Heart right ventricle (tissue), 16 donors: ENCODE results near the gene NR1D1. TPM values are rescaled to one million over a fixed set of nuclear protein-coding genes. Genes with fewer than 3 reads are reported as not detected.

Experiments used
- ATAC-seq, 8 donors: fragments of 200-7000 bp; cut with Tn5 transposase; one replicate each; pipeline ENCODE4 v1.9.1; 2020; ENCODE audit warnings: mild to moderate bottlenecking in 8 of 8, moderate library complexity in 8 of 8, moderate number of reproducible peaks in 1 of 8
- DNase-seq, 2 donors: peaks; one replicate each; pipeline ENCODE4 v3.0.0-alpha.2; 2020
- H3K27ac ChIP-seq, 10 donors: fragments of 200-600 bp; sonication (generic) in 2 of 10; one replicate each; pipeline versions ENCODE4 v1.5.0 to v1.8.0; 2020 to 2022; ENCODE audit warnings: mild to moderate bottlenecking in 3 of 10
- H3K27me3 ChIP-seq, 7 donors: fragments of 200-600 bp; one replicate each; pipeline ENCODE4 v1.8.0; 2021 to 2022; ENCODE audit warnings: mild to moderate bottlenecking in 2 of 7
- H3K36me3 ChIP-seq, 9 donors: fragments of 200-600 bp; sonication (generic) in 1 of 9; one replicate each; pipeline versions ENCODE4 v1.5.0 to v1.8.0; 2020 to 2022; ENCODE audit warnings: mild to moderate bottlenecking in 2 of 9
- H3K4me1 ChIP-seq, 9 donors: fragments of 200-600 bp; sonication (generic) in 1 of 9; one replicate each; pipeline versions ENCODE4 v1.5.0 to v1.8.0; 2020 to 2022; ENCODE audit warnings: mild to moderate bottlenecking in 4 of 9
- H3K4me3 ChIP-seq, 10 donors: fragments of 200-600 bp; sonication (generic) in 2 of 10; one replicate each; pipeline versions ENCODE4 v1.5.0 to v1.8.0; 2020 to 2022; ENCODE audit warnings: mild to moderate bottlenecking in 7 of 10, moderate library complexity in 2 of 10
- H3K9me3 ChIP-seq, 11 donors: fragments of 200-600 bp in 10 of 11; sonication (generic) in 2 of 11; one replicate each; pipeline versions ENCODE4 v1.5.0 to v1.8.0; 2013 to 2022; ENCODE audit warnings: mild to moderate bottlenecking in 2 of 11, control low read depth in 1 of 11, moderate library complexity in 1 of 11
- WGBS, 2 donors: extraction: QIAGEN DNeasy Blood & Tissue Kit; methylation state at CpG; one replicate each; pipeline ENCODE4 v1.1.7; 2013; ENCODE audit warnings: inconsistent platforms in 1 of 2; 5-methylcytosine and 5-hydroxymethylcytosine counted together
- intact Hi-C, 10 donors: fragments of 100-400 bp; cut with DNase I; formaldehyde crosslinking; loops; one replicate each; pipeline versions ENCODE4 v1.11.1 to v1.14.2; 2022
- polyA plus RNA-seq, 2 donors: library from polyadenylated mRNA; stranded (reverse); fragments of 200-250 nt; gene quantifications; one replicate each; pipeline ENCODE4 v1.2.3, GENCODE V29; 2013
- total RNA-seq, 10 donors: library from RNA; stranded (reverse); fragmentation: NEBNext Ultra II Directional in 3 of 10; extraction: Animal tissue kit (Norgen Biotek cat#: 25700) in 3 of 10; gene quantifications; one replicate each; pipeline versions ENCODE4 v1.2.1 to v1.2.4, GENCODE V29; 2021 to 2023
- TF ChIP-seq, protein P1 (sequence below), 9 donors: fragments of 200-600 bp; sonication (generic) in 2 of 9; IDR thresholded peaks; one replicate each; pipeline versions ENCODE4 v1.5.0 to v1.8.0; 2021 to 2022; ENCODE audit warnings: antibody characterized with exemption in 9 of 9, mild to moderate bottlenecking in 5 of 9, moderate library complexity in 1 of 9
- donor health status: Arrhythmogenic right ventricular cardiomyopathy.
- donor health status: ischemic (EF 13 %, LVEDD 7.1; RV severe dilation, severe dysfunction).
- donor health status: healthy with polysubstance abuse.
- donor health status: DM: no; HTN: yes; CAD: no.
- donor health status: DM: no; HTN: no; CAD: no.
- donor health status: ischemic (EF 25% LVEDD 6.9; RV normal size, moderate dysfunction).
- donor health status: ischemic (EF 25% LVEDD 5.7; RV mildly dilated, moderate dysfunction).
- donor health status: healthy.
- donor health status: DM: yes; HTN: yes; CAD: no.
- donor health status: Ischemic cardiomyopathy.
- donor health status: ischemic (EF 35%, LVEDD 5.7; RV mildly dilated, moderate dysfunction).
- donor health status: nonischemic (EF 11% LVEDD 7.7; RV severe dilation, severe dysfunction).
- donor health status: DM: yes; HTN: yes; CAD: no.
- donor health status: PGD.
- donor health status: ischemic (EF 29% LVEDD 5.4; RV normal size, mild dysfunction).
- donor health status: nonischemic (EF 23%, LVEDD 6.1; RV moderate dilation, normal function).

Gene NR1D1
- total and polyA plus RNA-seq, 12 donors, result 5.5 to 41.3 (median 25.1) TPM

DNA sequence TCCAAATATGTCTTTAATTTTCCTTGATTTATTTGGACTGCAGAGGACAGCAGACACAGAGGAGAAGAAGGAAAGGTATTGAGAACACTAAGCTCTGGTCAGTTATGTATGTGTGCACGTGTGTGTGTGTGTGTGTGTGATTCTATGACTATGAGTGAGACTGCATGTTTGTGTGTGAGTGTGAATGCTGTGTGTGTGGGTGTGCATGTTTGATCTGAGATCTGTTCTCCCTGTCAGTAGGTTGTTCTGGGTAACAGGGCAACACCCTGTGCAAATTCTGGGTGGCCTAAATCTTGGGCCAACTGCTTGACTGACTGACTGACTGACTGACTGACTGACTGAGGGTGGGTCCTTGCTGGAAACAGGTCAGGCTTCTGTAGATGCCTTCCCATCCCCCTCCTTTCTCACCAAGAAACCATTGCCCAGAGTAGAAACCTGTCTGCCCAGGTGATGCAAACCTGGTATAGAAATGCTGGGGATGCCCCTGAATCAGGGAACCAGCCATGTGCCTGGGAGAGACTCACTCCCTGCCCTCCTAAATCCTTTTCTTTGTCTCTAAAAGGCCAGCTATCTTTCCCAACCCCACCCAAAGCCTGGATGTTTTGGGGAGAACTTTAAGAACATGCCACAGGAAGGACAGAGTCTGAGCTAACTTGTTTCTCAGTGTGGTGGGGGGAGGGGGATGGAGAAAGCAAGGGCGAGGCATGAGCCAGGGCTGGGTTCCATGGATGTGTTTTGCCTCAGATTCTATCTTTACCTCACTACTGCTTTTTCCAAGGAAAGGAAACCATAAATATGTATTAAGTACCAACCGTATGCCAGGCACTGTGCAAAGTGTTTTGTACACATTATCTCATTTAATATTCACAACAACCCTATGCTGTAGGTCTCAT, 4.5 kb upstream of the NR1D1 start:
- Histone ChIP-seq H3K4me3 (no peak overlapping the region), H3K9me3 (no peaks in the 10 kb centered on the region), H3K27me3 (no peaks in the 10 kb centered on the region), H3K4me1 (peaks cover 44 to 92% (median 86%) of the 10 kb centered on the region in 9 donors), H3K36me3 (no peaks in the 10 kb centered on the region), H3K27ac (peak overlapping the region in 7 of 10 donors; percentile 8 to 99 (median 95))
- ATAC-seq (no peak), DNase-seq (no peak)
- TF ChIP-seq, protein P1, sequence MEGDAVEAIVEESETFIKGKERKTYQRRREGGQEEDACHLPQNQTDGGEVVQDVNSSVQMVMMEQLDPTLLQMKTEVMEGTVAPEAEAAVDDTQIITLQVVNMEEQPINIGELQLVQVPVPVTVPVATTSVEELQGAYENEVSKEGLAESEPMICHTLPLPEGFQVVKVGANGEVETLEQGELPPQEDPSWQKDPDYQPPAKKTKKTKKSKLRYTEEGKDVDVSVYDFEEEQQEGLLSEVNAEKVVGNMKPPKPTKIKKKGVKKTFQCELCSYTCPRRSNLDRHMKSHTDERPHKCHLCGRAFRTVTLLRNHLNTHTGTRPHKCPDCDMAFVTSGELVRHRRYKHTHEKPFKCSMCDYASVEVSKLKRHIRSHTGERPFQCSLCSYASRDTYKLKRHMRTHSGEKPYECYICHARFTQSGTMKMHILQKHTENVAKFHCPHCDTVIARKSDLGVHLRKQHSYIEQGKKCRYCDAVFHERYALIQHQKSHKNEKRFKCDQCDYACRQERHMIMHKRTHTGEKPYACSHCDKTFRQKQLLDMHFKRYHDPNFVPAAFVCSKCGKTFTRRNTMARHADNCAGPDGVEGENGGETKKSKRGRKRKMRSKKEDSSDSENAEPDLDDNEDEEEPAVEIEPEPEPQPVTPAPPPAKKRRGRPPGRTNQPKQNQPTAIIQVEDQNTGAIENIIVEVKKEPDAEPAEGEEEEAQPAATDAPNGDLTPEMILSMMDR (IDR thresholded peaks at IDR 0.05), result no peak
- 73 to 74% methylated on average over 3 of the region's 3 CpGs for WGBS, 2 donors
- intact Hi-C loops, result no loop called here

DNA sequence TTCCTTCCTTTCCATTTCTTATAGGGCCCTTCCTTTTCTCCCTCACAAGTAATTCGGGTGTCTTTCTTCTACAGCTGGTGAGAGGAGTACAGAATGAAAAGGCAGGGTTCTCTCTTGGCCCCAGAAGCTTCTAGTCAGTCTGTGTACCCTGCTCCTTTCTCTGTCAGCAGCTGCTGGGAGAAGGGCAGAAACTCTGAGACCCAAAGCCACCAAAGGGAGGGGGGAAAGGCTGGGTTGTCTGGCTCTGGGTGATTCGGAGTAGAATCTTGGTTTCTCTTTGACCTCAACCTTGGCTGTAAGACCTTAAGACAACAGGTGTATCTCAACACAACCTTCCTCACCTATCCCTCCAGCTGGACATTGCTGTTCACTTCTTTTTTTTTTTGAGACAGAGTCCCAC, 3.3 kb upstream of the NR1D1 start:
- intact Hi-C loops, result no loop called here
- no peak for ATAC-seq
- Histone ChIP-seq H3K36me3 (no peaks in the 10 kb centered on the region), H3K4me1 (peaks cover 35 to 88% (median 75%) of the 10 kb centered on the region in 9 donors), H3K4me3 (peak overlapping the region in 1 of 10 donors; percentile 12), H3K27ac (peak overlapping the region; percentile 31 to 99 (median 94)), H3K27me3 (no peaks in the 10 kb centered on the region), H3K9me3 (no peaks in the 10 kb centered on the region)
- TF ChIP-seq, protein P1 (IDR thresholded peaks at IDR 0.05), result no peak
- no peak for DNase-seq
- 52 to 53% methylated on average over 2 of the region's 2 CpGs for WGBS, 2 donors

DNA sequence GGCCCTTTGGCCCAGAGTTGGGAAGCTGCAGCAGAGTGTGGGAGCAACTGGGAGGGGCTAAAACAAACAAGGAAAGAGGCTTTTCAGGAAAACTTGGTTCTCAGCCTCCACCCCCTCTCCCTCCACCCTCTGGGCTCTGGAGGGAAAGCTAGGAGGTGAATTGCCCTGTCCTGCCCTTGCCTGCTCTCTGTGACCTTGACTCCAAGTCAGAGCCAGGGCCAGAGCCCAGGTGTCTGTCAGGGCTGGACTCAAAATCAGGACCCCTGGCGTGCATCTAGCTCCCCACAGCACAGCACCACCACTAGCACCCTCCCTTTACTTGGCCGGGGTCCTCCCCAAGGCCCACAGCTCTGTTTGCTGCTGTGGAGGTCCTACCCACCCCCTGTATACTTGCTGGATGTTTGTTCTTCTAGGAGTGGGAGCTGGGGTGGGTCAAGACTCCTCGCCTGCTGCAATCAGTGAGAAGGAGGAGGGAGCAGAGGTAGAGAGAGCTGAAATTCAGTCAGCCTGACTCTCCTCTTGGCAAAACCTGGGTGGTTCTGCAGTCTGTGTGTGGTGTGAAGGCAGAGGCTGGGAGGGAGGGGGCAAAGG, 2.8 kb upstream of the NR1D1 start:
- Histone ChIP-seq H3K27ac (peak overlapping the region; percentile 31 to 99 (median 94)), H3K9me3 (no peaks in the 10 kb centered on the region), H3K4me3 (peak overlapping the region in 1 of 10 donors; percentile 12), H3K4me1 (peaks cover 33 to 88% (median 75%) of the 10 kb centered on the region in 9 donors), H3K36me3 (peaks cover 0 to 5% (median 0%) of the 10 kb centered on the region in 9 donors), H3K27me3 (no peaks in the 10 kb centered on the region)
- intact Hi-C loops, result no loop called here
- TF ChIP-seq, protein P1 (IDR thresholded peaks at IDR 0.05), result no peak
- 49 to 54% methylated on average over 3 of the region's 3 CpGs for WGBS, 2 donors
- ATAC-seq (no peak), DNase-seq (peak in 1 of 2 donors; percentile 24)

DNA sequence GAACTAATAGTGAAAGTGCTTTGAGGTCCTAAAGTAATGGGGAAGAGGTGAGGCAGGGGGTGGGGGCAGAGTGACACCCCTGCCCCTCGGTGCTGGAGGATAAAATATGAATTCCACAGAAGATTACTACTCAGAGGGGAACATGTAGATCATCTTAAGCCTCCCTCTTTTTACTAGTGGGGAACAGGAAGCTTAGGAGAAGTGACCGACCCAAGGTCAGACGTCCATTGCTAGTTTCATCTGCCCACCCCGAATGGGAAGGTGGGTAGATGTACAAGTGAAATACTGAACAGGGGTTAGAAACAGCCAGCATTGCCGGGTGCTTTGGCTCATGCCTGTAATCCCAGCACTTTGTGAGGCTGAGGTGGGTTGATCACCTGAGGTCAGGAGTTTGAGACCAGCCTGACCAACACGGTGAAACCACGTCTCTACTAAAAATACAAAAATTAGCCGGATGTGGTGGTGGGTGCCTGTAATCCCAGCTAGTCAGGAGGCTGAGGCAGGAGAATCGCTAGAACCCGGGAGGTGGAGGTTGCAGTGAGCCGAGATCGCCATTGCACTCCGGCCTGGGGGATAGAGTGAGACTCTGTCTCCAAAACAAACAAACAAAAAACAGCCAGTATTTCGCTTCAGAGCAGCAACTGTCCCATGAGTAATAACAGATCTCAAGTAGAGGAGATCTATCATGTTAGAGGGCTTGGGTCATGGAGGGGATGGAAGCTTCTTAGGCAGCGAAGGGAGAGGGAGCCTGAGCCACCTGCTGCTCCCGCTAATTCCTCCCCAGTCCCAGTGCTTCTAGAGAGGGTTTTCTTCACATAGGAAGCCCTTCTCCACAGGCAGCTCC, 1.2 kb upstream of the NR1D1 start:
- Histone ChIP-seq H3K4me3 (peak overlapping the region in 9 of 10 donors; percentile 70 to 100 (median 85)), H3K36me3 (peaks cover 0 to 21% (median 16%) of the 10 kb centered on the region in 9 donors), H3K27me3 (no peaks in the 10 kb centered on the region), H3K9me3 (no peaks in the 10 kb centered on the region), H3K27ac (peak overlapping the region; percentile 81 to 99 (median 95)), H3K4me1 (peaks cover 37 to 88% (median 75%) of the 10 kb centered on the region in 9 donors)
- DNase-seq (no peak), ATAC-seq (no peak)
- WGBS, 2 donors, result 70 to 78% methylated on average over 16 of the region's 16 CpGs
- intact Hi-C loops, result no loop called here
- TF ChIP-seq, protein P1 (IDR thresholded peaks at IDR 0.05), result no peak
